GM18861 (cell line): ENCODE results near the gene KDM2A.

ENCODE experiments used
- ATAC-seq: cut with Tn5 transposase; IDR thresholded peaks from one replicate; pipeline ENCODE4 v1.9.1; 2021; ENCODE audit not compliant: unreplicated experiment

The KDM2A gene

GRCh38 chr11:67300256-67300755 is 181.2 kb downstream of the KDM2A start:
- ATAC-seq, result no peak

- ATAC-seq, result no peak
Observed at GRCh38 chr11:67300756-67301312, 181.8 kb downstream of the KDM2A start.

- no peak for ATAC-seq
Observed at GRCh38 chr11:67301313-67301921, 182.4 kb downstream of the KDM2A start.

- ATAC-seq, result no peak
Observed at GRCh38 chr11:67301951-67302516, 183.0 kb downstream of the KDM2A start.

- no peak for ATAC-seq
Observed at GRCh38 chr11:67302571-67303131, 183.6 kb downstream of the KDM2A start.

- ATAC-seq, result no peak
Observed at GRCh38 chr11:67303132-67303834, 184.2 kb downstream of the KDM2A start, which contains the start of gene SSH3. SSH3 (plus strand) TSS chr11:67303530; CDS start chr11:67303626, 96 bp downstream.

GRCh38 chr11:67303835-67304411 is 184.9 kb downstream of the KDM2A start:
- no peak for ATAC-seq

GRCh38 chr11:67304511-67305113 is 185.5 kb downstream of the KDM2A start:
- ATAC-seq, result no peak

GRCh38 chr11:67306769-67307544 is 187.9 kb downstream of the KDM2A start:
- no peak for ATAC-seq

GRCh38 chr11:67307545-67308001 is 188.5 kb downstream of the KDM2A start:
- no peak for ATAC-seq
